ENCODE data around the gene TYW5.

GRCh38 chr2:199922856-199923255, 32.4 kb downstream of the TYW5 start:
- TF ChIP-seq CTCF (IDR thresholded peaks at IDR 0.05): no peak
- no peak for TF ChIP-seq POLR2A (IDR thresholded peaks at IDR 0.05)

All from esophagus squamous epithelium (tissue), 4 donors.